PFSK-1 (cell line): ENCODE results near the gene LRMDA.

ENCODE experiments used
- FOXP2 ChIP-seq: optimal IDR thresholded peaks from 2 replicates; pipeline ENCODE3; 2011; ENCODE audit warnings: borderline replicate concordance, control low read depth, inconsistent platforms; ENCODE audit not compliant: insufficient read depth; ENCODE audit errors: extremely low read length, extremely low read depth
- POLR2AphosphoS5 ChIP-seq: IDR thresholded peaks from 2 replicates; pipeline ENCODE4 v1.6.1; 2012; ENCODE audit warnings: low read depth, mild to moderate bottlenecking, control low read depth, low read length, moderate library complexity
- SIN3A ChIP-seq: IDR thresholded peaks from 2 replicates; pipeline ENCODE4 v1.6.1; 2012; ENCODE audit warnings: mild to moderate bottlenecking, low read length, moderate library complexity, borderline replicate concordance; ENCODE audit not compliant: insufficient read depth
- TAF1 ChIP-seq: IDR thresholded peaks from 2 replicates; pipeline ENCODE4 v1.6.1; 2012; ENCODE audit warnings: low read length, control low read depth, borderline replicate concordance; ENCODE audit not compliant: insufficient read depth

DNA sequence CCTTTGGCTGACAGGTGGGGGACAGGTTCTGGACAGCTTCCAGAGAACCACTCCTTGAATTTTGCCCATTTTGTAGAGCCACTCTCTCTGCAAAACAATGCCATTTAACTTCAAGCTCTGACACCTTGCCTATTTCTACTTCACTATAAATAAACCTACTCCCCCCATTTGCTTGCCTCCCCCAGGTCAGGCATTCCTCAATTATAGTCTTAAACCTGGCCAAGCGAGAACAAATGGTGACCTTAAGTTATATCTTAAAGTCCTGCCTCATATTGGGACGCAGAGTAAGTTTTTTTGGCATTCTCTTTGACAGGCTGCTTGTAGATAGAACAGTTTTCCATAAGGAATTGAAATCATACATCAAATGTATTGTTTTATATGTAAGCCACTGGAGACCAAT lies 706.9 kb downstream of the LRMDA start:
- no peak for TF ChIP-seq FOXP2
- no peak for TF ChIP-seq POLR2AphosphoS5
- no peak for TF ChIP-seq TAF1
- TF ChIP-seq SIN3A = no peak
